ENCODE results near the gene PPP2R5D. TPM values are rescaled to one million over a fixed set of nuclear protein-coding genes. Genes with fewer than 3 reads are reported as not detected.

PPP2R5D gene
- total RNA-seq, 4 donors from 2014 or later = 35.1 to 51.9 (median 41.6) TPM

- H3K27ac ChIP-seq = no peak within 1 kb of the TSS
Measured at GRCh38 chr6:42960243-42961019, 23.9 kb upstream of the PPP2R5D start, which contains the start of gene GNMT. GNMT (plus strand) TSS chr6:42960754; CDS start chr6:42960768, 14 bp downstream.

GRCh38 chr6:42961020-42961470, 23.3 kb upstream of the PPP2R5D start:
- WGBS = 23% methylated on average over 10 of the region's 15 CpGs
- DNase-seq (ENCODE audit: low spot score in 2 of 2) = no peak
- Histone ChIP-seq H3K27ac (no peak overlapping the region), H3K27me3 (no peaks in the 10 kb centered on the region), H3K9me3 (no peaks in the 10 kb centered on the region), H3K4me1 (peaks cover 16% of the 10 kb centered on the region), H3K4me3 (peak overlapping the region; percentile 52), H3K36me3 (peaks cover 27% of the 10 kb centered on the region)
- TF ChIP-seq EP300 (IDR thresholded peaks at IDR 0.05) = no peak
- no peak for TF ChIP-seq POLR2A (IDR thresholded peaks at IDR 0.05)
- no peak for TF ChIP-seq POLR2AphosphoS5 (IDR thresholded peaks at IDR 0.05)
- TF ChIP-seq CTCF (IDR thresholded peaks at IDR 0.05) = no peak

More at GRCh38 chr6:42960243-42961019, 23.9 kb upstream of the PPP2R5D start, which contains the start of gene GNMT:
- DNase-seq (ENCODE audit: low spot score in 2 of 2) = peak in 1 of 2 donors; percentile 71
- no peaks in the 10 kb centered on the region for H3K9me3 ChIP-seq
- peaks cover 16% of the 10 kb centered on the region for H3K4me1 ChIP-seq
- WGBS = 7% methylated on average over 18 of the region's 62 CpGs
- TF ChIP-seq CTCF (IDR thresholded peaks at IDR 0.05) (no peak), POLR2AphosphoS5 (IDR thresholded peaks at IDR 0.05) (no peak), EP300 (IDR thresholded peaks at IDR 0.05) (no peak), POLR2A (IDR thresholded peaks at IDR 0.05) (no peak)
- H3K36me3 ChIP-seq = peaks cover 21% of the 10 kb centered on the region
- peak within 1 kb of the TSS; percentile 52 for H3K4me3 ChIP-seq
- no peaks in the 10 kb centered on the region for H3K27me3 ChIP-seq

- peaks cover 34% of the 10 kb centered on the region for H3K36me3 ChIP-seq
Measured at GRCh38 chr6:42962096-42962495, 22.3 kb upstream of the PPP2R5D start.

GRCh38 chr6:42962502-42963178, 21.7 kb upstream of the PPP2R5D start:
- Histone ChIP-seq H3K36me3 (peaks cover 40% of the 10 kb centered on the region), H3K4me3 (no peak overlapping the region), H3K4me1 (peaks cover 16% of the 10 kb centered on the region), H3K9me3 (no peaks in the 10 kb centered on the region), H3K27me3 (no peaks in the 10 kb centered on the region), H3K27ac (no peak overlapping the region)
- 80% methylated on average over 4 of the region's 13 CpGs for WGBS
- DNase-seq (ENCODE audit: low spot score in 2 of 2) = no peak
- TF ChIP-seq POLR2A (IDR thresholded peaks at IDR 0.05) (no peak), CTCF (IDR thresholded peaks at IDR 0.05) (no peak), POLR2AphosphoS5 (IDR thresholded peaks at IDR 0.05) (no peak), EP300 (IDR thresholded peaks at IDR 0.05) (no peak)

More at GRCh38 chr6:42962096-42962495, 22.3 kb upstream of the PPP2R5D start:
- no peak for DNase-seq (ENCODE audit: low spot score in 2 of 2)
- H3K27ac ChIP-seq = no peak overlapping the region
- 85% methylated on average over 12 of the region's 12 CpGs for WGBS
- H3K27me3 ChIP-seq = no peaks in the 10 kb centered on the region
- H3K4me1 ChIP-seq = peaks cover 16% of the 10 kb centered on the region
- TF ChIP-seq POLR2A (IDR thresholded peaks at IDR 0.05) (no peak), CTCF (IDR thresholded peaks at IDR 0.05) (no peak), EP300 (IDR thresholded peaks at IDR 0.05) (no peak), POLR2AphosphoS5 (IDR thresholded peaks at IDR 0.05) (no peak)
- no peaks in the 10 kb centered on the region for H3K9me3 ChIP-seq
- H3K4me3 ChIP-seq = no peak overlapping the region
